ENCODE results near the gene MAPK14. TPM values are rescaled to one million over a fixed set of nuclear protein-coding genes. Genes with fewer than 3 reads are reported as not detected.

Gene MAPK14
- total and polyA plus RNA-seq, 2 donors (not counting 3 experiments of a cell fraction or from before 2014, with no cell fraction given) = 33.3 to 54.1 TPM

DNA sequence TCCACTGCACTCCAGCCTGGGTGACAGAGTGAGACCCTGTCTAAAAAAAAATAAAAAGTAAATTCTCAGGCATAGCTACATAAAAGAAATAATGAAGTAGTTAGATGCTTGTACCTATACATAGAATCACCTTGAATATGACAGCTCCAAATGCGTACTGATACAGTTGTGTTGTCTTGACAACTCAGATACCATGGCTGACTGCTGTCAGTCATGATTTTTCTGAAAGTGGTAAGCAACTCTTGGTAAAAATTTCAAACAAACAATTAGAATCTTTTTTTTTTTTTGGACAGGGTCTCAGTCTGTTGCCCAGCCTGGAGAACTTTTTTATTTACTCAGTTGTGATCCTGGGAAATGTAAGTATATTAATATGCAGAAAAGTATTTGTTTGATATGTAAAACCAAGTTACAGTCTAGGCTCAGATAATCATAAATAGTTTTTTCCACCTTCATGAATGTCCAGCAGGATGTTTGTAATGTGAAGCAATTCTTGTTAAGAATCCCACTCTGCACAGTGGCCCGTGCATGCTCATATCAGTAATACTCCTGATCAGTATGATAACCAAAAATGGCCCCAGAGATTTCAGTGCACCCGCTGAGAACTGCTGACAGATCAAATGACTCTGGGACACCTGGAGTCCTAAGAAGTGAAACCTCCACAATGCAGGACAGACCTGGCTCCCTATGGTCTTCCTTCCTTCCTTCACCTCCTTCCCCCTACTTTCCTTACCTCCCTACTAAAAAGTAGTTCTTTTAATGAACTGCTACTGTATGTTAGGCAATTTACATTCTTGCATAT is 88.7 kb downstream of the MAPK14 start:
- FAIRE-seq = no peak
- CTCF ChIA-PET = no interaction called here

GRCh38 chr6:36116943-36117342 is 89.3 kb downstream of the MAPK14 start:
- CTCF ChIA-PET = no interaction called here
- BruUV-seq (replicated peaks) = no TSS peak
- dilution Hi-C loops (cut with MboI; ENCODE audit: extremely low pct_ligation_motif_present, low sequenced_read_pairs) (no loop called here), intact Hi-C loops (cut with micrococcal nuclease) (no loop called here)
- Histone ChIP-seq H3K36me3 (ENCODE audit: control insufficient read depth in 2 of 2, extremely low read depth in 1 of 2, insufficient read depth in 2 of 2, low read length in 2 of 2) (peaks cover 0 to 2% of the 10 kb centered on the region in 2 experiments), H3K9ac (replicated peaks; ENCODE audit: extremely low read depth, insufficient read depth, low read length) (no peak overlapping the region), H3K9me1 (replicated peaks; ENCODE audit: control insufficient read depth, extremely low read depth, insufficient read depth, low read length) (no peaks in the 10 kb centered on the region), H3K9me3 (replicated peaks; ENCODE audit: control insufficient read depth, insufficient read depth, low read length) (no peaks in the 10 kb centered on the region), H2AFZ (ENCODE audit: low read depth, low read length) (no peak overlapping the region), H3K4me2 (ENCODE audit: insufficient read depth, low read length) (no peak overlapping the region), H3K4me1 (ENCODE audit: control insufficient read depth, extremely low read depth, insufficient read depth, low read length) (peaks cover 15% of the 10 kb centered on the region), H4K20me1 (replicated peaks; ENCODE audit: control insufficient read depth, extremely low read depth, insufficient read depth, low read length) (no peaks in the 10 kb centered on the region), H3K27me3 (ENCODE audit: control insufficient read depth in 2 of 2, insufficient read depth in 2 of 2, low read length in 2 of 2) (no peaks in the 10 kb centered on the region), H3K79me2 (ENCODE audit: control insufficient read depth, insufficient read depth, low read length) (no peaks in the 10 kb centered on the region), H3K27ac (ENCODE audit: insufficient read depth, low read depth, low read length) (no peak overlapping the region), H3K4me3 (replicated peaks in 1 of 3; ENCODE audit: insufficient read depth in 1 of 3, low read depth in 1 of 3, low read length in 3 of 3) (no peak overlapping the region)
- DNase-seq (ENCODE audit: low read depth, low spot score) (no peak), FAIRE-seq (no peak)
- POLR2A ChIA-PET = no interaction called here
- TF ChIP-seq, protein P1, sequence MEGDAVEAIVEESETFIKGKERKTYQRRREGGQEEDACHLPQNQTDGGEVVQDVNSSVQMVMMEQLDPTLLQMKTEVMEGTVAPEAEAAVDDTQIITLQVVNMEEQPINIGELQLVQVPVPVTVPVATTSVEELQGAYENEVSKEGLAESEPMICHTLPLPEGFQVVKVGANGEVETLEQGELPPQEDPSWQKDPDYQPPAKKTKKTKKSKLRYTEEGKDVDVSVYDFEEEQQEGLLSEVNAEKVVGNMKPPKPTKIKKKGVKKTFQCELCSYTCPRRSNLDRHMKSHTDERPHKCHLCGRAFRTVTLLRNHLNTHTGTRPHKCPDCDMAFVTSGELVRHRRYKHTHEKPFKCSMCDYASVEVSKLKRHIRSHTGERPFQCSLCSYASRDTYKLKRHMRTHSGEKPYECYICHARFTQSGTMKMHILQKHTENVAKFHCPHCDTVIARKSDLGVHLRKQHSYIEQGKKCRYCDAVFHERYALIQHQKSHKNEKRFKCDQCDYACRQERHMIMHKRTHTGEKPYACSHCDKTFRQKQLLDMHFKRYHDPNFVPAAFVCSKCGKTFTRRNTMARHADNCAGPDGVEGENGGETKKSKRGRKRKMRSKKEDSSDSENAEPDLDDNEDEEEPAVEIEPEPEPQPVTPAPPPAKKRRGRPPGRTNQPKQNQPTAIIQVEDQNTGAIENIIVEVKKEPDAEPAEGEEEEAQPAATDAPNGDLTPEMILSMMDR (IDR thresholded peaks at IDR 0.05; ENCODE audit: extremely low read depth in 1 of 2, insufficient read depth in 1 of 2, low read depth in 1 of 2, low read length in 2 of 2) = no peak
- TF ChIP-seq POLR2AphosphoS5 (IDR thresholded peaks at IDR 0.05; ENCODE audit: insufficient read depth, low read depth, low read length) (no peak), GATA2 (IDR thresholded peaks at IDR 0.05; ENCODE audit: insufficient read depth, insufficient read length, low read depth, low read length) (no peak), EZH2 (IDR thresholded peaks at IDR 0.05; ENCODE audit: borderline replicate concordance, low read depth, low read length, severe bottlenecking) (no peak), MYC (IDR thresholded peaks at IDR 0.05; ENCODE audit: low read depth, low read length) (no peak), POLR2A (IDR thresholded peaks at IDR 0.05; ENCODE audit: low read depth, low read length) (no peak), MAX (IDR thresholded peaks at IDR 0.05; ENCODE audit: insufficient read depth, insufficient read length) (no peak), FOS (IDR thresholded peaks at IDR 0.05; ENCODE audit: borderline replicate concordance, insufficient read depth, low read length) (no peak), JUN (IDR thresholded peaks at IDR 0.05; ENCODE audit: borderline replicate concordance, insufficient read depth, insufficient read length, low read depth) (no peak)

More for the DNA sequence above, 88.7 kb downstream of the MAPK14 start:
- H3K36me3 ChIP-seq (ENCODE audit: control insufficient read depth in 2 of 2, extremely low read depth in 1 of 2, insufficient read depth in 2 of 2, low read length in 2 of 2) = peaks cover 2 to 3% of the 10 kb centered on the region in 2 experiments
- dilution Hi-C loops (cut with MboI; ENCODE audit: extremely low pct_ligation_motif_present, low sequenced_read_pairs) (no loop called here), intact Hi-C loops (cut with micrococcal nuclease) (no loop called here)
- peaks cover 11% of the 10 kb centered on the region for H3K4me1 ChIP-seq (ENCODE audit: control insufficient read depth, extremely low read depth, insufficient read depth, low read length)
- TF ChIP-seq POLR2A (IDR thresholded peaks at IDR 0.05; ENCODE audit: low read depth, low read length) = no peak
- DNase-seq (ENCODE audit: low read depth, low spot score) = no peak
- H3K9me1 ChIP-seq (replicated peaks; ENCODE audit: control insufficient read depth, extremely low read depth, insufficient read depth, low read length) = no peaks in the 10 kb centered on the region
- no TSS peak for BruUV-seq (replicated peaks)
- no peaks in the 10 kb centered on the region for H4K20me1 ChIP-seq (replicated peaks; ENCODE audit: control insufficient read depth, extremely low read depth, insufficient read depth, low read length)
- H2AFZ ChIP-seq (ENCODE audit: low read depth, low read length) = no peak overlapping the region
- no peaks in the 10 kb centered on the region for H3K27me3 ChIP-seq (ENCODE audit: control insufficient read depth in 2 of 2, insufficient read depth in 2 of 2, low read length in 2 of 2)
- no peak overlapping the region for H3K4me3 ChIP-seq (replicated peaks in 1 of 3; ENCODE audit: insufficient read depth in 1 of 3, low read depth in 1 of 3, low read length in 3 of 3)
- POLR2A ChIA-PET = no interaction called here
- no peaks in the 10 kb centered on the region for H3K9me3 ChIP-seq (replicated peaks; ENCODE audit: control insufficient read depth, insufficient read depth, low read length)
- H3K4me2 ChIP-seq (ENCODE audit: insufficient read depth, low read length) = no peak overlapping the region
- no peak overlapping the region for H3K27ac ChIP-seq (ENCODE audit: insufficient read depth, low read depth, low read length)
- H3K9ac ChIP-seq (replicated peaks; ENCODE audit: extremely low read depth, insufficient read depth, low read length) = no peak overlapping the region
- no peaks in the 10 kb centered on the region for H3K79me2 ChIP-seq (ENCODE audit: control insufficient read depth, insufficient read depth, low read length)
